PFSK-1 (cell line): ENCODE measurements around the gene IRGQ.

ENCODE experiments used
- FOXP2 ChIP-seq: optimal IDR thresholded peaks from 2 replicates; pipeline ENCODE3; 2011; ENCODE audit warnings: borderline replicate concordance, control low read depth, inconsistent platforms; ENCODE audit not compliant: insufficient read depth; ENCODE audit errors: extremely low read length, extremely low read depth
- POLR2AphosphoS5 ChIP-seq: IDR thresholded peaks from 2 replicates; pipeline ENCODE4 v1.6.1; 2012; ENCODE audit warnings: low read depth, mild to moderate bottlenecking, control low read depth, low read length, moderate library complexity
- SIN3A ChIP-seq: IDR thresholded peaks from 2 replicates; pipeline ENCODE4 v1.6.1; 2012; ENCODE audit warnings: mild to moderate bottlenecking, low read length, moderate library complexity, borderline replicate concordance; ENCODE audit not compliant: insufficient read depth
- TAF1 ChIP-seq: IDR thresholded peaks from 2 replicates; pipeline ENCODE4 v1.6.1; 2012; ENCODE audit warnings: low read length, control low read depth, borderline replicate concordance; ENCODE audit not compliant: insufficient read depth
- TF ChIP-seq, protein P1 (sequence below), 2 experiments: IDR thresholded peaks; 2 replicates each; pipeline versions ENCODE4 v1.6.1 to v1.8.0; 2011 to 2012; ENCODE audit warnings: low read depth in 2 of 2, low read length in 2 of 2, control low read depth in 1 of 2, inconsistent platforms in 1 of 2, mild to moderate bottlenecking in 1 of 2, moderate library complexity in 1 of 2; ENCODE audit not compliant: insufficient read depth in 1 of 2

The IRGQ gene

GRCh38 chr19:43570174-43570791 is 25.7 kb downstream of the IRGQ start:
- TF ChIP-seq POLR2AphosphoS5, result no peak
- TF ChIP-seq FOXP2, result no peak
- TF ChIP-seq, protein P1, sequence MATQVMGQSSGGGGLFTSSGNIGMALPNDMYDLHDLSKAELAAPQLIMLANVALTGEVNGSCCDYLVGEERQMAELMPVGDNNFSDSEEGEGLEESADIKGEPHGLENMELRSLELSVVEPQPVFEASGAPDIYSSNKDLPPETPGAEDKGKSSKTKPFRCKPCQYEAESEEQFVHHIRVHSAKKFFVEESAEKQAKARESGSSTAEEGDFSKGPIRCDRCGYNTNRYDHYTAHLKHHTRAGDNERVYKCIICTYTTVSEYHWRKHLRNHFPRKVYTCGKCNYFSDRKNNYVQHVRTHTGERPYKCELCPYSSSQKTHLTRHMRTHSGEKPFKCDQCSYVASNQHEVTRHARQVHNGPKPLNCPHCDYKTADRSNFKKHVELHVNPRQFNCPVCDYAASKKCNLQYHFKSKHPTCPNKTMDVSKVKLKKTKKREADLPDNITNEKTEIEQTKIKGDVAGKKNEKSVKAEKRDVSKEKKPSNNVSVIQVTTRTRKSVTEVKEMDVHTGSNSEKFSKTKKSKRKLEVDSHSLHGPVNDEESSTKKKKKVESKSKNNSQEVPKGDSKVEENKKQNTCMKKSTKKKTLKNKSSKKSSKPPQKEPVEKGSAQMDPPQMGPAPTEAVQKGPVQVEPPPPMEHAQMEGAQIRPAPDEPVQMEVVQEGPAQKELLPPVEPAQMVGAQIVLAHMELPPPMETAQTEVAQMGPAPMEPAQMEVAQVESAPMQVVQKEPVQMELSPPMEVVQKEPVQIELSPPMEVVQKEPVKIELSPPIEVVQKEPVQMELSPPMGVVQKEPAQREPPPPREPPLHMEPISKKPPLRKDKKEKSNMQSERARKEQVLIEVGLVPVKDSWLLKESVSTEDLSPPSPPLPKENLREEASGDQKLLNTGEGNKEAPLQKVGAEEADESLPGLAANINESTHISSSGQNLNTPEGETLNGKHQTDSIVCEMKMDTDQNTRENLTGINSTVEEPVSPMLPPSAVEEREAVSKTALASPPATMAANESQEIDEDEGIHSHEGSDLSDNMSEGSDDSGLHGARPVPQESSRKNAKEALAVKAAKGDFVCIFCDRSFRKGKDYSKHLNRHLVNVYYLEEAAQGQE (IDR thresholded peaks at IDR 0.05; ENCODE audit: insufficient read depth in 1 of 2, low read depth in 2 of 2, low read length in 2 of 2), result no peak
- TF ChIP-seq SIN3A, result no peak
- TF ChIP-seq TAF1, result no peak

GRCh38 chr19:43569657-43570056 is 26.3 kb downstream of the IRGQ start:
- TF ChIP-seq FOXP2 (no peak), TAF1 (no peak), POLR2AphosphoS5 (no peak), SIN3A (no peak)
- TF ChIP-seq, protein P1 (IDR thresholded peaks at IDR 0.05; ENCODE audit: insufficient read depth in 1 of 2, low read depth in 2 of 2, low read length in 2 of 2), result no peak

- no peak for TF ChIP-seq SIN3A
- TF ChIP-seq, protein P1 (IDR thresholded peaks at IDR 0.05; ENCODE audit: insufficient read depth in 1 of 2, low read depth in 2 of 2, low read length in 2 of 2), result no peak
- TF ChIP-seq FOXP2, result no peak
Observed at GRCh38 chr19:43564800-43565199, 31.1 kb downstream of the IRGQ start.

DNA sequence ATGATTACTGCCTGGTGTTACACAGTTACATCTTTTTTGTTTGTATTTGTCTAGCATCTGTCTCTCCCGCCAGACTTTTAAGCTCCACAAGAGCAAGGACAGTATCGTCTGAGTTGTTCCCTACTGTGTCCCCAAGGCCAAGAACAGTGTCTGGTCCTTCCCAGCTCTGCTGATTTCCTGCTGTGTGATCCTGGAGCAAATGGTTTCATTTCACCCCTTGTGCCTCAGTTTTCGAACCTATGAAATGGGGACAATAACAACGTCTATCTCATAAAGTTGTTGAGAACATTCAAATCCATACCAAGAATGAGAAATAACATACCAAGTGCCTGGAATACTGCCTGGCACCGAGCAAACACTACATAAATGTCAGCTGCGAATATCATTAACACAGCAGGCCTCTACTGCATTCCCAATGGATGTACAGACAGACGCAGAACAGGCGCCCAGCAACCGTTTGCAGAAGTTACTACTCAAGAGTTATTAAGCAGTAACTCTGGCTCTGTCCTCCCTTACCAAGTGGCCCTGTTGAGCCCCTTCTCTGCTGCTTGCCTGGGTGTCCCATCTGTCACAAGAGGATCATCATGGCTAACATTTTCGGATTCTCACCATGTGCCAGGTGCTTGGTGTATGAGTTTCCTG is 32.0 kb downstream of the IRGQ start:
- no peak for TF ChIP-seq POLR2AphosphoS5
- TF ChIP-seq FOXP2, result no peak
- TF ChIP-seq, protein P1 (IDR thresholded peaks at IDR 0.05; ENCODE audit: insufficient read depth in 1 of 2, low read depth in 2 of 2, low read length in 2 of 2), result no peak
- TF ChIP-seq TAF1, result no peak
- no peak for TF ChIP-seq SIN3A

- TF ChIP-seq TAF1 (no peak), SIN3A (no peak), FOXP2 (peak; percentile 53), POLR2AphosphoS5 (no peak)
- TF ChIP-seq, protein P1 (IDR thresholded peaks at IDR 0.05; ENCODE audit: insufficient read depth in 1 of 2, low read depth in 2 of 2, low read length in 2 of 2), result no peak; a peak in 1 of 4 replicates
Observed at GRCh38 chr19:43562698-43563241, 33.2 kb downstream of the IRGQ start.
